Kidney tubule cell (primary cell): ENCODE data around the gene TMEM40.
"Not testable (repeated sequence)": the region's sequence is repeated elsewhere in the genome, so short reads cannot be mapped to it uniquely, and the experiment has no call there.

Experiments
- DNase-seq: peaks from one replicate; pipeline ENCODE4 v3.0.0-alpha.2; 2018; ENCODE audit warnings: low spot score

The TMEM40 gene, protein sequence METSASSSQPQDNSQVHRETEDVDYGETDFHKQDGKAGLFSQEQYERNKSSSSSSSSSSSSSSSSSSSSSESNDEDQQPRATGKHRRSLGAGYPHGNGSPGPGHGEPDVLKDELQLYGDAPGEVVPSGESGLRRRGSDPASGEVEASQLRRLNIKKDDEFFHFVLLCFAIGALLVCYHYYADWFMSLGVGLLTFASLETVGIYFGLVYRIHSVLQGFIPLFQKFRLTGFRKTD

DNA sequence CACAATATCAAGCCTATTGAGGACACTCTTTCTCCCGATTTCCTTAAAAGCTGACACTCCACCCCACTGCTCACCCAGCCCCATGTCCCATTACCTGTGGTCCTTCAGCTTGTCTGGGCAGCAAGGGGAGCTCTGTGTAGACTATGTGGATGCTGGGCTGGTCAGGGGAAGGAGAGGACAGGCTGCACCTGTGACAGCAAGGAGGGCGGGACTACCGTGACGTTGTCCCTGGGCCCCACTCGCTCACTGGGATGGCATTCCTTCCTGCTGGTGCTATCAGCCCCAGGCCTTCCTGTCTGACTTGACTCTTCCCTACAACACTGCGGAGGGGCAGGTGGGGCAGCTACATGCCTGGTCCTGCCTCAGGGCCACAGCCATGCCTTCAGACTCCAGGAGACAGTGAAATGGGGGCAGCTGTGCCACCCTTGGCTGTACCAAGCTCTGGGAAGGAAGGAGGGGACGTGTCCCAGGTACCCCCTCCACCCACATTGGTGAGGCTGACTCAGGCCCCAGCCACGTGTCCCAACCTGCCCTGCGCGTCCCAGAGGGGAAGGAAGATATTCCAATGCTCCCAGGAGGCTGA lies at the start of gene TMEM40:
TSS of gene TMEM40 (minus strand) at position 163 of the 583 bp plus-strand sequence. CDS start 9,427 bp downstream, outside the sequence.
- DNase-seq = peak; percentile 75

DNA sequence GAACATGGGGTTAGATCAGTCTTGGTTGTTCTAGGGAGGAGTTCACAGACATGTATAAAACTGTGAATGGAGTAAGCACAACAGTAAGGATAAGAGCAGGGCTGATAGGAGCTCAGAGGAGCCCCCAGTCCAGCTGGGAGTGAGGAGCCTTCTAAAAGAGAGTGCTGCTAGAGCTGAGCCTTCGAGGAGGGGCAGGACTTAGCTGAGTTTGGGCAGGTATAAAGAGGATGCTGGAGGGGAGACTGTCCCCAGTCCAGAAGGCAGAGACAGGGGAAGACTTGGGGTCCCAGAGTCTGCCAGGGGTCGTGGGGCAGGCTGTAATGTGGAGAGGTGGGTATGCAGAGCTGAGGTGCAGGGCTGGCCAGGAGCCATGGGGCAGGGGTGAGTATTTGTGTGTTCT lies 49.5 kb upstream of the TMEM40 start:
- DNase-seq = no peak

DNA sequence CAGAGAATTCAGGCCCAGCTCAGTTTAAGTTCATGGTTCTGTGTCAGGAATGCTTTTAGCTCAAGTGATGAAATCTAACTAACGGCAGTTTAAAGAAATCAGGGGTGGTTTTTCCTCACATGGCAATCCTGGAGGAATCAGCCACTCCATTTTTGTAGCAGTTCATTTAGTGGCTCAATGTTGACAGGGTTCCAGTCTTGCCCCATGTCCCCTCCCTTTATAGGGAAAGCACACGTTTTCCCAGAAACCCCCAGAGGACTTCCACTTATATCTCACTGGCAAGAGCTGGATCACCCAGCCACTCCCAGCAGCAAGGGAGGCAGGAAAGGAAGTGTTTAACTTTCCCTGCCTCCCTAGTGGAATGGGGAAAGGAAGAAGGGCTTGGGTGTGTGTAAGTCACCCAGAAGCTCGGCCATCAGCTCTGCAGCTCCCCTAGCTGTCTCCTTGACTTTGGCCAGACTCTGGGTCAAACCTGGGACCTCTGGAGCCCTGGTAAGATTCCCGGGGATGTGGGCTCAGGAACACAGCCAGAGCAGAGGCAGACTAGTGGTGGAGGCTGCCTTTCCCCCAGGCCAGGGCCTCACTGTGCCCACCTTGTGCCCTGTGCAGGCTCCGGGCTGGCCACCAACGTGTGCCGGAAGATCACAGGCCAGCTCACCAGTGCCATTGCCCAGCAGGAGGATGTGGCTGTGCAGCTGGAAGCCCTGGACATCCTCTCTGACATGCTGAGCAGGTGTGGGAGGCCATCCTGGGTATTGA lies 48.7 kb upstream of the TMEM40 start:
- no peak for DNase-seq

DNA sequence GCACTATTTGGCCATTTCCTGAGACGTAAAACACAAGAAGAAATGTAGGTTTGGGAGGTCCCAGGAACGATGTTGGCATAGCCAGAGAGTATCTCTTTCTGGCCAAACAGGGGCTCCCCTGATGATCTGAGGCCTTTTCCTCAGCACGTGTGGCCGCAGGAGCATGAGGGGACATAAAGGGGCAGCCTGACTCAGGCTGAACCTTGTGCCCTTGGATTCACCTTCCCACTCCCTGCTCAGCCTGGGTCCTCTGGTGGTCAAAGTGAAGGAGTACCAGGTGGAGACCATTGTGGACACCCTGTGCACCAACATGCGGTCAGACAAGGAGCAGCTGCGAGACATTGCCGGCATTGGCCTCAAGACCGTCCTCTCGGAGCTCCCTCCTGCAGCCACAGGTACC lies 48.0 kb upstream of the TMEM40 start:
- DNase-seq = no peak

DNA sequence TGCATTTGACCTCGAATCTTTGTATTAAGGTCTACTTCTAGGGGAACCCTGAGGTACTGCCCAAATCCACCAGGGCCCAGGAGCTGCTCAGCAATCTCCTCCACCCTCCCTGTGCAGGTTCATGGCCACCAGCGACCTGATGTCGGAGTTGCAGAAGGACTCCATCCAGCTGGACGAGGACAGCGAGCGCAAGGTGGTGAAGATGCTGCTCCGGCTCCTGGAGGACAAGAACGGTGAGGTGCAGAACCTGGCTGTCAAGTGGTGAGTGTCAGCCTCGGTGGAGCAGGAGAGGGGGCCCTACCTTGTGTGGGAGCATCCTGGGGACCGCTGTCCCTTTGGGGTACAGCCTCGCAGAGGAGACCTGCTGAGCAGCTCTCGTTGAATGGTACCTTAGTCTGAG lies 44.3 kb upstream of the TMEM40 start:
- no peak for DNase-seq

DNA sequence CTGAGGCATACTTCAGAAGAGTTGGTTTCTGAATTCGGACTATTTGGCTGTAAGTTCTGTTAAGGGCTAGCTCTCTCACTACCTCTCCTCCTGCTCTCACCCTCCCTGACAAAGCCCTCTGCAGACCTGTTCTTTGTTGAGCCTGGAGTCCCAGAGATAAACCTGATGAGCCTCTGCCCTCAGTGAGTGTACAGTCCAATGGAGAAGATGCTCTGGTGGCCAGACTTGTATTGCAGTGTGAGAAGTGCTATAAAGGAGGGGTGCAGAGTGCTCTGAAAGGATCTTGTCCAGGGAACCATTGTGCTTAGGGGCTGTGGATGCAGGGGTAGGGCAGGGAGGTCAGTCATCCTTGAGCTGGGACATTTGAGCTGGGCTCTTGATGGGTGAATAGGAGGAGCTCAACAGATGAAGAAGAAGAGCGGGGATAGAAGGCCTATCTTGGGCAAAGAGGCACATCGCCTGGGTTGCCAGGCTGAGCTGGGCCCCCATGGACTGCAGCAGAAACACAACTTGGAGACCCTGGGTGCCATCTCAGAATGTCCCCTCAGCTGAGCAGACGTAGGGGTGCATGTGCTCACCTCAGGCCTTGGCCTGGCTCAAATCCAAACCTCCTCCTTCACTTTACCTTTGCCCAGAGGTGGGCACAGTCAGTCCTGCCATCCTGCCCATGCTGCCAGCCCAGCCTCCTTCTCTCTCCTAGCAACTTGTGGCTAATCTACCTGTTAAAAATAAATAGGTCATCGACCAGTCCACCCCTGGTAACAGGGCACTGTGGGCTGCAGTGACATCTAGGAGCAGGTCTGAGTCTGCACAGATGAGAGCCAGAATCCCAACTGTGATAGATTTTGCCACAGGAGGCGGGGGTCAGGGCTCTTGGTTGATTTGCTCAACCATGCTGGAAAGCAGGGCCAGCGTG lies 40.7 kb upstream of the TMEM40 start:
- no peak for DNase-seq

DNA sequence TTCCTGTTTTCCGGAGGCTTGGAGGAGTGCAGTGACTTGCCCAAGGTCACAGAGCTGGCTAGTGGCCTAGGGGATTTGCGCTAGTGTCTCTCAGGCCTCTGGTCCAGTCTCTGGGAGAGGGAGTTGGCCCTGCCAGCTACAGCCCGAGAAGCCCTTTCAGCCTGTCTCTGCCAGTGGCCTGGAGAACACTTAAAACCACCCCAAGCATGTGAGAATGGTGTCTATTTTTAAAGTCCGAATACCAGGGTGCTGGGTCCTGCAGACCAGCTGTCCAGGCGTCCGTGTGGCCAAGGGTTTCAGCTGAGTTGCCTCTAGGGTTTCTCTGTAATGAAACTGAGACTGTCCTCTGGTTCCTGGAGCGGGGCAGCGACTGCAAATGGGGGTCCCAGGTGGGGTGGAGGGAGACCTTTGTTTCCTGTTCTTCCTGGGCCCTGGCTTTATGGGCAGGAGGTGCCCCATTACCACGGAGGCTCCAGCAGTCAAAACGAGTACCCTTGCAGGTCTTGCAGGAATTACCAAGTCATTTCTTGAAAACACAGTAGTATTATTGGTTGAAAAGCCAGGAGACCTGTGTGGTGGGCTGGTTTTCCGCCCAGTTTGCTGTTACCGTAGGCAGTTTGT lies 39.6 kb upstream of the TMEM40 start:
- no peak for DNase-seq

DNA sequence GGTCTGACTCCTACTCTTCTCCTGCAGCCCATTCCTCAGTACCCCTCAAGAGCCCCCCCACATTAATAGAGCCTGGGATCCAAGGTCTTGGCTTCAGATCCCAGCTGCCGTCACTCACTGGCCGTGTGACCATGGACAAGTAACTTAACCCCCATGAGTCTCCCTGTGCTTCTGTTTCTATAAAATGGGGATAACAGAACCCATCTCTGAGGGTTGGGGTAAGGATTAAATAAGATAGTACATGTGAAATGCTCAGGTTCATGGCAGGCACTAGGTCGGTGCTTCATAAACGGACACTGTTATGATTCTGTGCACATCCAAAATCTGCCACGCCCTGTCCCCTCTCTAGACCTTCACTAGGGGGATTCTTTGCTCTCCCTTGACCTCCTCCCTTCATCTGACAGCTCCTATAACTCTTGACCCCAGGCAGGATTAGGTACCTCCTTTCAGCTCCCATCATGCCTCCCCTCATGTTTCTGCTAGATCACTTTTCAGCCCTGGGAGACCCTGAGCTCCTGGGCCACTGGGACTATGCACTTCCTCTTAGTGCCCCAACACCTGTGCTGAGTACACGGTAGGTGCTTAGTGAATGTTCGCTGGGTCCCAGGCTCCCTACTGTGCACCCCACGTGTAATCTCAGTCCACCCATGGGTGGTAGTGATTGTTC lies 39.0 kb upstream of the TMEM40 start:
- no peak for DNase-seq

DNA sequence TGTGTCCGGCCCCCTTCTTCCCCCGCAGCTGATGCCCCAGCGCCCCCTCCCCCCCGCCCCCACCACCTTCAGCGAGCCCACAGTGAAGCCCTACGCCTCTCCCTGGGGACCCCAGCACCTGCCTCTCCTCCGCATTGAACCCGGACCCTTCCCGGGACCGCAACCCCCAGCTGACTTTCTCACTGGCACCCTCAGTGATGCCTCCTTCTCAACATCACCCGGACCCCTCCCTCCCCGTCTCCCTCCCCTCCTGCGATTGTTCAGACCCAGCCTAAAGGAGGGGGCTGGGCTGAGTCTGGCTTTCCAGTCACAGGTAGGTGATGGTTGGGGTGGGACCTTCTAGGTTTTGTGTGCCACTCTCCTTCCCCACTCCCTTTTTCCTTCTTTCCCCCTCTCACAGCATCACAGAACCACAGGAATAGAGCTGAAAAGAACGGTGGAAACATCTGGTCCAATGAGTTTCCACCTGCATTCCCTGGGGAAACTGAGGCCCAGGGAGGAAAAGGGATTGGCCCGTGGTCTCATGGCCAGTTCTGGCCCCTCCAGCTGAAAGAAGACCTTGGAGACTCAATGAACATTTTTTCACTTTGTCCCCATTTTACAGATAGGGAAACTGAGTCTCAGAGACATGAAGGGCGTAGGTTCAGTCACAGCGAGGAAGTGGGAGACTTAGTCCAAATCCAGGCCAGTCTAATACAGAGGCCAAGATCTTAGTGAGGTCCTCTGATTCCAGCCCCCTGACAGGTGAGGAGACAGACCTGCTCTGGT lies 38.2 kb upstream of the TMEM40 start:
- no peak for DNase-seq

DNA sequence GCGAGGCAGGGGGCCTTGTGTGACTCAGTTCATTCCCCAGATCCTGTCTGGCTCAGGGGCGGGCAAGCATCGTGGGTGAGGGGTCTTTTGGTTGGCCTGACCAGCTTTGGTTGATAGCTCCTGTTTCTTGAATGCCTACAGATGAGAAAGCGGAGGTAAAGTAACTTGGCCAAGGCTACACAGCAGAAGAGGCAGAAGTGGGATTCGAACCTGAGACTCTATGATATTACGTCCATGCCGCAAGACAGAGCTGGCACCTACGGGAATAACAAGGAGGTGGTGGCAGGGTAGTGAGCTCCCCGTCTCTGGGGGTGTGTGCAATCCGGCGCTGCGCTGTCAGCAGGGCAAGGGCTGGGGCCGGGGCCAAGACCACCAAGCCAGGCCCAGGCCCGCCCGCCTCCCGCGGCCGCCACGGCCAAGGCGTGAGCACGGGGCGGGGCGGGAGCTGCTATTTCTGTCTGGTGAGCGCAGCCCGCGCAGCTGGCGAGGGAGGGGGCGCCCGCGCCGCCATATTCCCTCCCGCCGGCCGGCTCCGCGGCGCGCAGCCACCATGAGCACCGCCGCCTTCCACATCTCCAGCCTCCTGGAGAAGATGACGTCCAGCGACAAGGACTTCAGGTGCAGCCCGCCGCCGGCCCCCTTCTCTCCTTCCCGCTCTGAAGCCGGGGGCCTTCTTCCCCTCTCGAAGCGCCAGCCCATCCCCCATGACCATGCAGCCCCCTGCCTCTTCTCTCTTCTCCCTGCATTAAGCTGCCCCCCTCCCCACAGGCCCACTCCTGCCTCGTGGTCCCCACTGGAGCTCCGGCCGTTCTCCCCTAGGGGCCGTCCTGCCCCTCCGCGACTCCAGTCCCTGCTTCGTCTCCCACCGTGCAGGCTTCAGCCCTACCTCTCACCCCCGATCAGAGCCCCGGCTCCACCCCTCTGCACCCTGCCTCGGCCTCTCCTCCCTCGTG lies 37.4 kb upstream of the TMEM40 start, which contains the start of gene CAND2:
TSS of gene CAND2 (plus strand) at position 510 of the 953 bp plus-strand sequence. CDS start at position 551, 41 bp downstream.
- no peak for DNase-seq

DNA sequence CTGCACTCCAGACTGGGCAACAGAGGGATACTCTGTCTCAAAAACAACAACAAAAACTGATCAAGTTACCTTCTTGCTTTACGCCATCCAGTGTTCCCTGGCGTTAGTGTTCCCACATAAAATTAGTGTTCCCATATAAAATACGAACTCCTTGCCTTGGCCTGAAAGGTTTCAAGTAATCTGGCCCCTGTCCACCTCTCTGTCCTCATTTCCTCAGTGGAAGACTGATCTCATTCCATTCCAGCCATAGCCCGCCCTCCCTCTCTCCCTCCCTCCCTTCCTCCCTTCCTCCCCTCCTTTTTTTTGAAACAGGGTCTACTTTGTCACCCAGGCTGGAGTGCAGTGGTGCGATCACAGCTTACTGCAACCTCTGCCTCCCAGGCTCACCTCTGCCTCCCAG lies 34.6 kb upstream of the TMEM40 start:
- DNase-seq = no peak

DNA sequence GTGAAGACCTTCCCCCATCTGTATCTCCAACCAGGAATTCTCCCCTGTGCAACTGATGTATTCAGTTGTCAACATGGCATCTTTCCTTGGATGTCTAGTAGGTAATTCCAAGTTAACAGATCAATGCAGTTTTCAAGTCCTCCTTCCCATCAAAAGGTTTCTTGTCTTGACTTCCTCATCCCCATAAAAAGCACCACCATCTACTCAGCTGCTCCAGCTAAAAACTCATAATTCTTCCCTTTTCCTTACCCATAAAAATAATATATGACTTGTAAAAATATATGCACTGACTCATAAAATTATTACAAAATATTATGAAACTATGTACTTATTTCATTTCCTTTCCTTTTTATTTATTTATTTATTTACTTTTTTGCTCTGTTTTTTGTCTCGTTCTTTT lies 32.4 kb upstream of the TMEM40 start:
- DNase-seq = no peak

DNA sequence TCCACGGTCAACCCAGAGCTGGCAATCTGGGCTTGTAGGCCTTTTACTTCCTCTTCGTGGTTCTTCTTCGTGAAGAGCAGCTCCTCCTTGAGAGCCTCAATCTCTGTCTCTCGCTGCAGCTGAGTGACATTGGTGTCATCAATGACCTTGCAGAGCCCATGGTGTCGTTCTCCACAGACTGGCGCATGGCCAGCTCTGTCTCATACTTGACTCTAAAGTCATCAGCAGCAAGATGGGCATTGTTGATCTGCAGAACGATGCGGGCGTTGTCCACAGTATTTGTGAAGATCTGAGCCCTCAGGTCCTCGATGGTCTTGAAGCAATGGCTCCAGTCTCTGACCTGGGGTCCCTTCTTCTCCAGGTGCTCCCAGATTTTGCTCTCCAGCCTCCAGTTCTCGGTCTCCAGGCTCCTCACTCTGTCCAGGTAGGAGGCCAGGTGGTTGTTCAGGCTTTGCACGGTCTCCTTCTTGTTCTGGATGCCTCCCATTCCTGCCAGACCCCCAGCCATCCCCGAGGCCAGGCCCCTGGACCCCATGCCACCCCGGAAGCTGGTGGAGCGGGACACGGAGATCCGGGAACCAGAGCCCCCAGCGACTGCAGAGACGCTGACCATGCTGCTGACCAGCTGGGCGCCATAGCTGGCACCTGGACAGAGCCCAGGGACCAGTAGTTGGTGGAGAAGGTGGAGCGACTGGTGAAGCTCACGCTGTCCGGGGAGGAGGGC lies 29.1 kb upstream of the TMEM40 start:
- not testable (repeated sequence) for DNase-seq

DNA sequence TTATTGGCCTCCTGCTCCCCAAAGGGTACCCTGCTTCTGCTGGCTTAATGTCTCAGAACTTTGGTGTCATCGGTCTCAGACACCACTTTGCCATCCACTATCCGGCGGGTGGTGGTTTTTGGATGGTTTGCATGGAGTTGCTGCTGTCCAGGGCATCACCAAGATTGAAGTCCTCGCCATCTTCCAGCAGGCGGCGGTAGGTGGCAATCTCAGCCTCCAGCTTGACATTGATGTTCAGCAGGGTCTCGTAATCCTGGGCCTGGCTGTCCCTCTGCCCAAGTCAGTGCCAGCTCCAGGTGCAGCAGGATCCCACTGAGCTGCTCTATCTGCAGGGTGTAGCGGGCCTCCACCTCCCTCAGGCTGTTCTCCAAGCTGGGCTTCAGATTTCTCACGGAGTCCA lies 28.3 kb upstream of the TMEM40 start:
- DNase-seq = peak; percentile 29

DNA sequence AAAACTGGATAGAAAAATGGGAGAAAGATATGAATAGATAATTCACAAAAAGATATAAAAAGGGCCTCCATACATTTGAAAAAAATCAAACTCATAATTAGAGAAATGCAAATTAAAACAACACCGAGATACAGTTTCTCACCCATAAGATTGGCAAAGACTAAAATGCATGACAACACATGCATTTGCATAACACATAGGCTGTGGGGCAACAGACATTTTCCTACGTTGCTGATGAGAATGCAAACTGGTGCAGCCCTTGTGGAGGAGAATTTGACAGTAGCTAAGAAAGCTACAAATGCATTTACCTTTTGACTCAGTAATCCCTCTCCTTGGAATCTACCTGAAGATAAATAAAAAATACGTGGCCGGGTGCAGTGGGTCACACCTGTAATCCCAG lies 26.0 kb upstream of the TMEM40 start:
- no peak for DNase-seq

DNA sequence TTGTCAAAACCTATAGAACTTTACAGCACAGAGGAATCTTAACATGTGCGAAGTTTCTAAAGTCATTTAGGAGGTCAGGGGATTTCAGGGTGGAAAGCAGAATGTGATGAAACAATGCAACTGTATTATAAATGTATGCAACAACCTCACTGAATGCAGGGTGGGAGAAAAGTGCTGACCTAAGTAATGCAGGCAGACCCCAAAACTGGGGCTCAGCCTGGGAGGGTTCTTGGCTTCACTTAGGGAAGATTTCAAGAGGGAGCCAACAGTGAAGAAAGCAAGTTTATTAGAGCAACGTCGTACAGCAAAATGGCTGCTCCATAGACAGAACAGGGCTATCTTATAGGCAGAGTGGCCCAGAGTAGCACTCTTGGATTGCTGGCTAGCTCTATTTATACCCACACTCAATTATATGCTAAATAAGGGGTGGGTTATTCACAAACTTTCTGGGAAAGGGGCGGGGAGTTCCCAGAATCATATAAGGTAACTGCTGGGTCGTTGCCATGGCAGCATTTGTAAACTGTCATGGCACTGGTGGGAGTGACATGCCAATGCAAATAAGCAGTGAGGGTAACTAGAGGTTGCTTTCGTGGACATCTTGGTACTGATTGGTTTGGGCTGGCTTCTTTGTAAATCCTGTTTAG lies 23.2 kb upstream of the TMEM40 start:
- DNase-seq = no peak

DNA sequence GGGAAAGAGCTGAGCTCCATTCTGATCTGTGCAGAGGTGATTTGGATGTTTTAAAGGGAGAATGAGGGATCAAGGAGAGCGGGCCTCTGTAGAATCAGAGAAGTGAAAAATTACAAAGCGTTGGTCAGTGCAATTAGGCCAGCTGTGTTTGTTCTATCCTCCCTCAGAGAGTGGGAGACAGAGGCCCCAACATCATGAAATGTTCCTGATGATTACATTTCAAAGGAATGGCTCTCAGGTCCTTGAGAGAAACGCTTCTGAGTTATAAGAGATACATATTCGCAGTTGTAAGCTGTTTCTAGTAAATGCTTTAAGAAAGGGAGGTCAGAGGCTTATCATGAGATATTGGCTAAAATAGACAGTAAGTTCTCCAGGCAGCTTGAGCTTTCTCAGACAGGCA lies 21.7 kb upstream of the TMEM40 start:
- no peak for DNase-seq

DNA sequence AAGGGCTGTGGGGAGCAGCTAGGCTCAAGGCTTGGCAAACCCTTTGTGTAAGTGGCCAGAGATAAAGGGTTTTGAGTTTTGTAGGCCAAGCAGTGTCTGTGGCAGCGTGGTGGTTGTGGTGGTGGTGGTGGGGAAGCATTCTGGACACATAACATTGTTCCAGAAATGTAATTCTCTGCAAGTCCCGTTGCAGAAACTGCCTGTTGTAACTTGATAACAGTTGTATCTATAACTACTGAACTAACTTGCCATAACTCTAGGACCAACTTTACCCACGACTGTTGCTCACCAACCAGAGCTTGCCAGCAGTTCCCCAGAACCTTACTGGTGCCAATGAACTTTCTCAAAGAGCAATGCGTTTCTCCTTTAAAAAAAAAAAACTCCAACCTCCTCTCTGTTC lies 18.1 kb upstream of the TMEM40 start:
- DNase-seq = no peak
